Stimulated activated memory B cell treated with anti-CD40 and anti-IgM and Interleukin-4, amounts not matched to agents 10 μg/mL and 1 μg/mL and 100 μg/mL, for 72 hours (primary cell): ENCODE results near the gene DCC.
"Not testable (repeated sequence)": the region's sequence is repeated elsewhere in the genome, so short reads cannot be mapped to it uniquely, and the experiment has no call there.

Experiments
- ATAC-seq: fragments of 150-1000 bp; cut with Tn5 transposase; 2 replicates; pipeline ENCODE4 v1.10.0; 2021
- H3K27ac Mint-ChIP-seq: one replicate; pipeline ENCODE4 v1.8.0; 2022; ENCODE audit warnings: mild to moderate bottlenecking, mixed read lengths
- H3K27me3 Mint-ChIP-seq: one replicate; pipeline ENCODE4 v1.8.0; 2022; ENCODE audit warnings: mixed read lengths
- H3K36me3 Mint-ChIP-seq: one replicate; pipeline ENCODE4 v1.8.0; 2022; ENCODE audit warnings: mixed read lengths
- H3K4me1 Mint-ChIP-seq: one replicate; pipeline ENCODE4 v1.8.0; 2022; ENCODE audit warnings: mixed read lengths
- H3K4me3 Mint-ChIP-seq: one replicate; pipeline ENCODE4 v1.8.0; 2022; ENCODE audit warnings: mild to moderate bottlenecking, moderate library complexity, mixed read lengths
- H3K9me3 Mint-ChIP-seq: one replicate; pipeline ENCODE4 v1.8.0; 2022; ENCODE audit warnings: mixed read lengths

DCC gene

DNA sequence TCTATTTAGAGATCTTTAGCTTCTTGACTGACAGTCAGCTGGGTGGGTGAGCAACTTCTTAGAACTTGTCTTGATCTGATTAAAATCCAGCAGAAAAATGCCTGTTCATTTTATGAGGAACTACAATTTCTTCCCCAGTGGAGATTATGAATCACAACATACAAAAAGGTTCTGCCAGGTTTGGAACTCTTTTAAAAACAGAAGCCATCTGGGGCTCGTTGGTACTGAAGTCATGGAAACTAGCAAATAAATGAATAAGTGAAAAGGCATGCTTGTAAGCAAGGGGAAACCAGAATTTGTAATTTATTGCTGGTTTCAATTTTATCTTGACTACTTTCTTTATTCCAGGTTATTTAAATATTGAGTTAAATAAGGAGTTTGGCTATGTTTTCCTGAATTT lies 1117.1 kb downstream of the DCC start:
- Mint-ChIP-seq H3K4me1 (no peaks in the 10 kb centered on the region), H3K9me3 (no peaks in the 10 kb centered on the region), H3K36me3 (no peaks in the 10 kb centered on the region), H3K4me3 (no peak overlapping the region), H3K27ac (no peak overlapping the region), H3K27me3 (no peaks in the 10 kb centered on the region)
- no peak for ATAC-seq

DNA sequence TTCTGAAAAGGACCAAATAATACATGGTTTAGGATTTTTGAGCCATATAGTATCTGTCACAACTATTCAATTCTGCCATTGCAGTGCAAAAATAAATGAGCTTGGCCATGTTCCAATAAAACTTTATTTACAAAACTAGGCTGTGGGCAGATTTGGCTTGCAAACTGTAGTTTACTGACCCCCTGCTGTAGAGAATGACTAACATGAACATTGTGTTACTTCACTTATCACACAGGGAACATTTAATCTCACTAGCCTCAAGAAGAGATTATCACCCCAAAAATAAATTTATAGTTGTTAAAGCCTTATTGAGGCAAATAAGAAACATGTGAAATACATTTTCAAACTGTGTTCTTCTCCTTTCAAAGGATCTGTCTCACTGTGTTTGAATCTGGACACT lies 1118.3 kb downstream of the DCC start:
- H3K9me3 Mint-ChIP-seq: no peaks in the 10 kb centered on the region

DNA sequence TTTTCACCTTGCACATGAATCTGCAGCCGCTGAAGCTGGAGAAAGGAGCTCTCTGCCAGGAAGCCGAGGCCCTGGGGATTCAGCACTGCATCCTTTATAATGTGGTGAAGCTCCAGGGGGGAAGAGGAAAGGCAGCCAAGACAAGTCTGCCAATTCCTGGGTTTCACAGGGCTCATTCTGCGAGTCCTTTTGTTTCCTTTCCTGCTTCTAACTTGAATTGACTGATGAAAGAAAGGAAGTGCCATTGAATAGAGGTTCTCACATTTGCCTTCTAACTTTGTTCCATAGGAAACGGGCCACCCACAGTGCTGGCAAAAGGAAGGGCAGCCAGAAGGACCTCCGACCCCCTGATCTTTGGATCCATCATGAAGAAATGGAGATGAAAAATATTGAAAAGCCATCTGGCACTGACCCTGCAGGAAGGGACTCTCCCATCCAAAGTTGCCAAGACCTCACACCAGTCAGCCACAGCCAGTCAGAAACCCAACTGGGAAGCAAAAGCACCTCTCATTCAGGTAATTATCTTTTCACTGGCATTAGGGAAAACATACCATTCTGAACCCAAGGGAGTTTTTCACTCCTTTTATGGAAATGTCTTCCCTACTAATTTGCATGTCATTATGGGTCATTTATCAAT lies 1119.1 kb downstream of the DCC start:
- H3K4me3 Mint-ChIP-seq: no peak overlapping the region
- no peak for ATAC-seq
- no peaks in the 10 kb centered on the region for H3K4me1 Mint-ChIP-seq
- no peaks in the 10 kb centered on the region for H3K36me3 Mint-ChIP-seq
- no peaks in the 10 kb centered on the region for H3K27me3 Mint-ChIP-seq
- H3K9me3 Mint-ChIP-seq: no peaks in the 10 kb centered on the region
- H3K27ac Mint-ChIP-seq: no peak overlapping the region

More for the DNA sequence above, 1118.3 kb downstream of the DCC start:
- no peak for ATAC-seq
- Mint-ChIP-seq H3K4me3 (no peak overlapping the region), H3K27ac (no peak overlapping the region), H3K4me1 (no peaks in the 10 kb centered on the region), H3K27me3 (no peaks in the 10 kb centered on the region), H3K36me3 (no peaks in the 10 kb centered on the region)

DNA sequence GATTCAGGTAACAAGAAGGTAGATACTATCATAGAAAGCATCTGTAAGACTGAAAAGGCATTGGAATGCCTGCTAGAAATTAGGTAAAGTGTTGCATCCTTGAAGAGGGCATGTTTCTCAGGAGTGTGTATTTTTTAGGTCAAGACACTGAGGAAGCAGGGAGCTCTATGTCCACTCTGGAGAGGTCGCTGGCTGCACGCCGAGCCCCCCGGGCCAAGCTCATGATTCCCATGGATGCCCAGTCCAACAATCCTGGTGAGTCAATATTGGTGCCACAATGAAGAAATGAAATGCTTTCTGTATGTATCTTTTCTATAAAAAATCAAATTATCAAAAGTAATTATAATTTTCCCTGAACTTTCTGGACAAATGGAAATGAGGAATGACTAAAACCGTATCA lies 1127.8 kb downstream of the DCC start:
- Mint-ChIP-seq H3K9me3 (peaks cover 5% of the 10 kb centered on the region), H3K27ac (no peak overlapping the region), H3K4me3 (no peak overlapping the region), H3K4me1 (no peaks in the 10 kb centered on the region), H3K36me3 (no peaks in the 10 kb centered on the region), H3K27me3 (no peaks in the 10 kb centered on the region)
- no peak for ATAC-seq

DNA sequence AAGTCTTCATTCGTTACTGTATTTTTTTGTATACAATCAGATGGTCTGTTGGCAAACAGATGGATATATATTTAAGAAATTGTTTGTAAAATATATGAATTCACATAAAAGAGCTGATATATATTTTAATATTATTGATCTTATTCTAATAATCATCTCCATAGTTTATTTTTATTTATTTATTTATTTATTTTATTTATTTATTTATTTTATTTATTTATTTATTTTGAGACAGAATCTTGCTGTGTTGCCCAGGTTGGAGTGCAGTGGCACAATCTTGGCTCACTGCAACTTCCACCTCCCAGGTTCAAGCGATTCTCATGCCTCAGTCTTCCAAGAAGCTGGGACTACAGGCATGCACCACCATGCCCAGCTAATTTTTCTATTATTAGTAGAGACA lies 1128.2 kb downstream of the DCC start:
- H3K4me1 Mint-ChIP-seq, H3K36me3 Mint-ChIP-seq, H3K4me3 Mint-ChIP-seq, H3K27ac Mint-ChIP-seq, H3K27me3 Mint-ChIP-seq, H3K9me3 Mint-ChIP-seq, ATAC-seq: not testable (repeated sequence)

DNA sequence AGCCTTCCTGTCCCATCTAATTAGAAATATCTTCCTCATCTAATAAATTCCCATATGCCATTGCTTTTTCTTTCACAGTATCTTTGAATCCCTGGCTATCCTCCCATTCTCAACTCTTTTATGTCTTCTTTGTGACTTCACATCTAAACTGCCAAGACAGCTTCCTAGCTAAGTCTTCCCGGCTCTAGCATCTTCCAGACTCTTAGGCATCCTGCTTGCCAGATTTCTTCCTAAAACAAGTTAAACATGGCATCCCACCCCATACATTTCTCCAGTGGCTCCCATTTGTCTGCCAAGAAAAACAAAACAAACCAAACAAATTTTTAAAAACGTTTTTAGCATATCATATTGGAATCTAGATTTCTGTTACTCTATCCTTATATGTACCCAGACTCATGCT lies 1132.5 kb downstream of the DCC start:
- no peaks in the 10 kb centered on the region for H3K27me3 Mint-ChIP-seq
- H3K9me3 Mint-ChIP-seq: peaks cover 10% of the 10 kb centered on the region
- no peaks in the 10 kb centered on the region for H3K36me3 Mint-ChIP-seq
- H3K4me1 Mint-ChIP-seq: no peaks in the 10 kb centered on the region
- no peak for ATAC-seq
- no peak overlapping the region for H3K27ac Mint-ChIP-seq
- no peak overlapping the region for H3K4me3 Mint-ChIP-seq

DNA sequence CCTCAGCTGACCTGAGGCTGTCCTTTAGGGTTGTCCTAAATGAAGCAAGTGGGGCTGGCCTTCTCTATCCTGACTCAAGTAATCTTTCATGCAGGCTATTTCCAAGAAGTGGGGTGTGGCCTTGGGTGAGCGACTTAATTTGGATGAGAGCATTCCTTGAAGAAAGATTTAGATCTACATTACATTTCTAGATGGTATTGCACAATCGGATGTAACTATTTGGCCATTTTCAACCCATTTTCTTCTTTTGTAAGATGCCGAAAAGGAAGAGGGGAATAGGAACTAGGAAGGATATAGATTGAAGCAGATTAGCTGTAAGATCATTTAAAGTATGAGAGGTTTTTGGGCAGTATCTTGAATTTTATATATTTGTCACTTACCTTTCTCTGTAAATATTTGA lies 1138.2 kb downstream of the DCC start:
- peaks cover 4% of the 10 kb centered on the region for H3K9me3 Mint-ChIP-seq
- no peaks in the 10 kb centered on the region for H3K4me1 Mint-ChIP-seq
- no peak for ATAC-seq
- no peak overlapping the region for H3K4me3 Mint-ChIP-seq
- no peaks in the 10 kb centered on the region for H3K36me3 Mint-ChIP-seq
- no peak overlapping the region for H3K27ac Mint-ChIP-seq
- H3K27me3 Mint-ChIP-seq: no peaks in the 10 kb centered on the region

DNA sequence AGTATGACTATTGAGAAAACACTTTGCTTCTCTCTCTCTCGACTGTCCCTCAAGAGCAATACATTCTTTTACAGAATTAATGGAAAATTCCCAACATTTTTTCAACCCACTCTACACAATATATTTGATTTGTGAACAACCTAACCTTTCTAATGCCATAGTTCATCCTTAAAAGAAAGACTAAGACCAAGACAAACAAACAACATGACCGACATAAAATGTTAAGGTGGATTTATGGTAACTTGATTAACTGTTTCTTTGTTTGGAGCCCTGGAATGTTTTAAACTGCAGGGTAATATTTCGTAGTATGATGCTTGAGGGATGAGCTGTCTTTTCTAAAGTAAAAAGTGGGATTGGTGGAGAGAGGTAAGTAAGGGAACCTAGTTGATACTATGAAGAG lies 1146.3 kb downstream of the DCC start:
- no peaks in the 10 kb centered on the region for H3K36me3 Mint-ChIP-seq
- H3K27me3 Mint-ChIP-seq: no peaks in the 10 kb centered on the region
- no peak for ATAC-seq
- no peak overlapping the region for H3K27ac Mint-ChIP-seq
- H3K4me3 Mint-ChIP-seq: no peak overlapping the region
- H3K4me1 Mint-ChIP-seq: no peaks in the 10 kb centered on the region
- H3K9me3 Mint-ChIP-seq: no peaks in the 10 kb centered on the region

DNA sequence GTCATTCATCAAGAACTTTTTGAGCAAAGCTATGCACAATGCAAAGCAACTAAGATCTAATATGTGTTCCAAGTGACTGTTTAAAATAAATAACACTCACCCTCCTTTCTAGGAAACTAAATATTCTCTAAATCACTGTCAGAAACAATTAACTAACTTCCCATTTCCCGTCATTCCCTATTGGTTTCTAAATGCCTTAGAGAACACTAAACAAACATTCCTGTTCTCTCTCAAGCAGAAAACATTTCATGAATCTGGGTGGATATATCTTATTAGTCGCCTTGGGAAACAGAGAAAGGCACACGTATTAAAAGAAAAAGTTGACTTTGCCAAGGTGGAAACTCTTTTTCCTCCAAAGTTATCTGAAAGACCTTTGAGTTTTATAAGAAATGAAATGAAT lies 1149.3 kb downstream of the DCC start:
- Mint-ChIP-seq H3K9me3 (peaks cover 6% of the 10 kb centered on the region), H3K27ac (no peak overlapping the region), H3K4me3 (no peak overlapping the region), H3K4me1 (no peaks in the 10 kb centered on the region), H3K27me3 (no peaks in the 10 kb centered on the region), H3K36me3 (no peaks in the 10 kb centered on the region)
- ATAC-seq: no peak

DNA sequence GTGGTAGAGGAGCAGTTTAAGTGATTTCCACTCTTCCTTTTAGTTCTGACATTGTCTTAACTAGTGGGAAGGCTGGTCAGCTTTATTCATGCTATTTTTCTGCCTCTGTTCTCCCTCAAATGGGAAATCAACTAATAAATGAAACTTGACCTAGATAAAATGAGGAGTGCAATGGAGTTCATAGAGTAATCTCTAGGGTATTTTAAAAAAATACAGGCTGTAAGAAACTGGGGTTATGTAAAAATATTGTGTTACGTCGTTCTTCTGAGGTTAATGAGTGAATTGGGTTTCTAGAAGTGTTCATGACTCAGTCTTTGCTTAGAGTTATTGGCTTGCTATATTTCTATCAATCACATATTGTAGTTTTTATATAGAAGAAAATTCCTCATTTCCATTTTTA lies 1150.0 kb downstream of the DCC start:
- no peak overlapping the region for H3K4me3 Mint-ChIP-seq
- H3K9me3 Mint-ChIP-seq: peaks cover 8% of the 10 kb centered on the region
- no peaks in the 10 kb centered on the region for H3K36me3 Mint-ChIP-seq
- H3K27me3 Mint-ChIP-seq: no peaks in the 10 kb centered on the region
- H3K27ac Mint-ChIP-seq: no peak overlapping the region
- H3K4me1 Mint-ChIP-seq: no peaks in the 10 kb centered on the region
- ATAC-seq: no peak

DNA sequence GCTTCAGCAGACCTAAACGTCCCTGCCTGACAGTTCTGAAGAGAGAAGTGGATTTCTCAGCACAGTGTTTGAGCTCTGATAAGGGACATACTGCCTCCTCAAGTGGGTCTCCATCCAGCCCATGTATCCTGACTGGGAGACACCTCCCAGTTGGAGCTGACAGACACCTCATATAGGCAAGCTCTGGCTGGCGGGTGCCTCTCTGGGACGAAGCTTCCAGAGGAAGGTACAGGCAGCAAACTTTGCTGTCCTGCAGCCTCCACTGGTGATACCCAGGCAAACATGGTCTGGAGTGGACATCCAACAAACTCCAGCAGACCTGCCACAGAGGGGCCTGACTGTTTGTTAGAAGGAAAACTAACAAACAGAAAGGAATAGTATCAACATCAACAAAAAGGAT lies 1156.0 kb downstream of the DCC start:
- H3K36me3 Mint-ChIP-seq: no peaks in the 10 kb centered on the region
- no peaks in the 10 kb centered on the region for H3K27me3 Mint-ChIP-seq
- no peak overlapping the region for H3K27ac Mint-ChIP-seq
- ATAC-seq: no peak
- no peak overlapping the region for H3K4me3 Mint-ChIP-seq
- peaks cover 8% of the 10 kb centered on the region for H3K9me3 Mint-ChIP-seq
- H3K4me1 Mint-ChIP-seq: no peaks in the 10 kb centered on the region

DNA sequence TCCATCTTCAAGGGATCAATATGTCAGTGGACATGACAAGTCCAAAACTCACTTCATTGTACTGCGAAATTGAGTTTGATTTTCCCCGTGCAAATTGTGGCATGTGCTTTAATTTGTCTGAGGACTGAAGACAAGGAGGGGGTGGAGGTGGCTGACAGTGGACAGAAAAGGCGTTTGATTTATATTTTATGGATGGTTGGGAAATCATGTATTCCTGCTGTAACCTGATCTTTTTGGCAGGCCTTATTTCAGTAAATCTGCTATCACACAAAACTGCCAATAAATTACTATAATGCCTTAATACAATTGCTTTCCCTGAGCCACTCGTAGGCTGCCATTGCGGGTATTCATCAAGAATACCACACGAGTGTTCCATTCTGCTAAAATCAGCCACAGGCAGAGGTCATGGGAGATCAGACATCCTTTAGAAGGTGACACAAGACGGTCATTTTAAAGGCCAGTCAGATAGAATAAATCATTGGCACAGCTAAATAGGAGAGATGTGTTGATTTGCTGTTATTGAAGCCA lies 1164.0 kb downstream of the DCC start:
- H3K4me3 Mint-ChIP-seq: no peak overlapping the region
- peaks cover 3% of the 10 kb centered on the region for H3K9me3 Mint-ChIP-seq
- H3K27ac Mint-ChIP-seq: no peak overlapping the region
- no peak for ATAC-seq
- H3K36me3 Mint-ChIP-seq: no peaks in the 10 kb centered on the region
- no peaks in the 10 kb centered on the region for H3K27me3 Mint-ChIP-seq
- H3K4me1 Mint-ChIP-seq: no peaks in the 10 kb centered on the region

DNA sequence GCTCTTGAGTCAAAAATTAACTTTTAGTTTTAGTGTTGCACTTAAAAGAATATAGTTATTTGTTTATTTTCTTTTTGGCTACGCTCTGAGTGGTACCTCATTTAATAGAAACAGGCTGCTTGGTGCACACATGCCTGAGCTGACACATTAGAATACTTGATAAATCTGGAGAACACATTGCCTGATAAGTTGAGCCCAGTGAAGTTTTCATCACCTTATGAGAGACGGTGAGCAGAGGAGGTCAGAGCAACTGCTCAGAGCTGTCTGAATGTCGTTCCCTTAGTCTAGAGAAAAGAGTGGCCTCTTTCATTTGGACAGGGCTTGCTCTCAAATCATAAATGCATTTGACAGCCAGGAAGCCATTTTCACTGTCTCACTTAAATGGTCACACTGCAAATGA lies 1168.5 kb downstream of the DCC start:
- Mint-ChIP-seq H3K4me1 (no peaks in the 10 kb centered on the region), H3K27ac (no peak overlapping the region), H3K9me3 (peaks cover 3% of the 10 kb centered on the region), H3K36me3 (no peaks in the 10 kb centered on the region), H3K4me3 (no peak overlapping the region), H3K27me3 (no peaks in the 10 kb centered on the region)
- ATAC-seq: no peak

DNA sequence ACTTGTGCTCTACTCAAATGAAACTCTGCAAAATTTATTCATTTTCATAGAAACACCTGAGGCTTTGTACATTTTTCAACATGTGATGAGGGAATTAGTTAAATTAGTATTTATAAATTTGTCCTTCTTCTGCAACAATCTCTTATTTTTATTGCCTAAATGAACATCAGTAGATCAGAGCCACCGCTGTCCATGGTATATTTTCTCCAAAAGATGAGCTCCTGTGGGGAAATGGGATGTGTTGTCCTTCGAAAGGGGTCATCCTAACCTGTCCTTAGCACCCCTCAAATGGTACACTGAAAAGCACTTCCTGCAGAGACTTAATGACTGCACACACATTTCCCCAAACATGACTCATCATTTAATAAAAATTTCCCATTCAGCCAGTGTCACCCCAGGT lies 1169.9 kb downstream of the DCC start:
- no peak overlapping the region for H3K27ac Mint-ChIP-seq
- H3K4me3 Mint-ChIP-seq: no peak overlapping the region
- no peak for ATAC-seq
- H3K36me3 Mint-ChIP-seq: no peaks in the 10 kb centered on the region
- peaks cover 8% of the 10 kb centered on the region for H3K9me3 Mint-ChIP-seq
- no peaks in the 10 kb centered on the region for H3K27me3 Mint-ChIP-seq
- H3K4me1 Mint-ChIP-seq: no peaks in the 10 kb centered on the region

DNA sequence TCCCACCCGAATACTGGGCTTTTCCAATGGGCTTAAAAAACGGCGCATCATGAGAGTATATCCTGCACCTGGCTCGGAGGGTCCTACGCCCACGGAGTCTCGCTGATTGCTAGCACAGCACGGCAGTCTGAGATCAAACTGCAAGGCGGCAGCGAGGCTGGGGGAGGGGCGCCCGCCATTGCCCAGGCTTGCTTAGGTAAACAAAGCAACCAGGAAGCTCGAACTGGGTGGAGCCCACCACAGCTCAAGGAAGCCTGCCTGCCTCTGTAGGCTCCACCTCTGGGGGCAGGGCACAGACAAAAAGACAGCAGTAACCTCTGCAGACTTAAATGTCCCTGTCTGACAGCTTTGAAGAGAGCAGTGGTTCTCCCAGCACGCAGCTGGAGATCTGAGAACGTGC lies 1171.7 kb downstream of the DCC start:
- H3K4me1 Mint-ChIP-seq, H3K36me3 Mint-ChIP-seq, H3K4me3 Mint-ChIP-seq, ATAC-seq, H3K27ac Mint-ChIP-seq, H3K9me3 Mint-ChIP-seq, H3K27me3 Mint-ChIP-seq: not testable (repeated sequence)

DNA sequence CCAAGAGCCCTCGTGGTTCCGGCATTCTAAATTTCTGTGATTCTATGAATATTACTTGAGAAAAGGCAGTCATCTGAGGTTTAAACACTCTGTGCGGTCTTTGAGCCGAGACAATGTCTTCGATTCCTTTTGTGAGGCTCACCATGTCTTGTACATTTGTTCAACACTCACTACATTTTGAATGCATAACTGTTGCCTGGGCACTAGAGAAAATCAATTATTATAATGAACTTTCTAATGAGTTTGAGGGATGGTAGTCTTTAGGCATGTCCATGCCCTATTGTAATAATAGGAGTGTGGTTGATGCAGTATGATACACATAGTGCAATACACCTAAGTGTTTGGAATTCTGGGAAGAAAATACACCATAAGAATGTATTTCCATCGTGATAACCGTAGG lies 1181.1 kb downstream of the DCC start:
- Mint-ChIP-seq H3K36me3 (no peaks in the 10 kb centered on the region), H3K27ac (no peak overlapping the region), H3K4me1 (no peaks in the 10 kb centered on the region), H3K9me3 (peaks cover 5% of the 10 kb centered on the region), H3K4me3 (no peak overlapping the region), H3K27me3 (no peaks in the 10 kb centered on the region)
- ATAC-seq: no peak
